ENCODE measurements around the gene HTRA2. TPM values are rescaled to one million over a fixed set of nuclear protein-coding genes. Genes with fewer than 3 reads are reported as not detected.

HTRA2 gene
- total RNA-seq (2011; cell fraction: chromatin; rRNA removed; ENCODE audit: low replicate concordance), result 76.3 and 135 TPM in 2 replicates
- 116 and 121 TPM in 2 replicates for total RNA-seq (2011; cell fraction: nucleolus; rRNA removed)
- total RNA-seq (2011; cell fraction: nucleoplasm; rRNA removed), result 69.5 and 82.8 TPM in 2 replicates
- total RNA-seq (2014; rRNA removed), result 68.0 and 76.5 TPM in 2 replicates
- 48.3 and 54.2 TPM in 2 replicates for total RNA-seq (2014; rRNA removed; fragmentation: Illumina TruSeq; extraction: Trizol)
- 56.7 and 60.5 TPM in 2 replicates for total RNA-seq (2015; rRNA removed; fragmentation: Illumina TruSeq; extraction: Trizol)
- total RNA-seq (2021), result 66.5 and 72.0 TPM in 2 replicates
- polyA plus RNA-seq (2011; rRNA removed), result 45.9 and 59.8 TPM in 2 replicates
- 65.6 and 128 TPM in 2 replicates for polyA plus RNA-seq (2011; cell fraction: cytosol; rRNA removed)
- polyA plus RNA-seq (2011; cell fraction: nucleus; rRNA removed), result 86.3 and 133 TPM in 2 replicates
- 62.5 and 70.9 TPM in 2 replicates for polyA plus RNA-seq (2012)
- polyA plus RNA-seq (2014; fragmentation: Illumina TruSeq; extraction: Trizol), result 60.7 and 75.7 TPM in 2 replicates
- 10 to 100 TPM; 66.7 to 71.2 TPM for polyA plus RNA-seq (2014; fragmentation: Nextera tagmentation; extraction: Ambion mirVana)
- 65.8 and 78.9 TPM in 2 replicates for polyA plus RNA-seq (2014; rRNA removed)
- polyA minus RNA-seq (2011; rRNA and poly(A)+ RNA removed), result 29.0 and 45.8 TPM in 2 replicates
- 22.2 and 38.4 TPM in 2 replicates for polyA minus RNA-seq (2011; cell fraction: cytosol; rRNA and poly(A)+ RNA removed)
- polyA minus RNA-seq (2011; cell fraction: nucleus; rRNA and poly(A)+ RNA removed), result 58.6 and 61.0 TPM in 2 replicates
- percentile 85 among the genes with signal in this experiment for Bru-seq, nascent RNA
- percentile 68 among the genes with signal in this experiment for BruChase-seq, experiment 1, labeled RNA remaining after a 2-hour chase
- BruChase-seq, experiment 2, labeled RNA remaining after a 6-hour chase, result percentile 67 among the genes with signal in this experiment
- long read RNA-seq, experiment 1, transcript HTRA2-201 (8 exons, 2,370 nt), result major isoform, 82 of 156 reads
- long read RNA-seq, experiment 1, partial matches to known transcripts, result 29 of 156 reads
- long read RNA-seq, experiment 1, other reads (novel, unspliced or antisense), result 44 of 156 reads
- long read RNA-seq, experiment 2, transcript HTRA2-201 (8 exons, 2,370 nt), result major isoform, 45 of 109 reads
- long read RNA-seq, experiment 2, partial matches to known transcripts, result 45 of 109 reads
- long read RNA-seq, experiment 2, other reads (novel, unspliced or antisense), result 19 of 109 reads
- long read RNA-seq, experiment 3, transcript HTRA2-201 (8 exons, 2,370 nt), result major isoform, 12 of 43 reads
- long read RNA-seq, experiment 3, partial matches to known transcripts, result 24 of 43 reads
- long read RNA-seq, experiment 3, other reads (novel, unspliced or antisense), result 3 of 43 reads

- CTCF ChIA-PET (ENCODE audit: low intra/inter-chr PET ratio), result interaction anchor here (0.7 to 1.5 kb wide), 2 partner anchors 58 to 183 kb away, joined by 3 to 4 read pairs; no protein-coding TSS in a partner anchor
- ATAC-seq, result peak; percentile 94
- Histone ChIP-seq H3K4me2 (ENCODE audit: insufficient read depth, low read length) (peak within 1 kb of the TSS; percentile 97), H3K27me3 (ENCODE audit: control insufficient read depth in 2 of 2, insufficient read depth in 2 of 2, low read length in 2 of 2) (no peaks in the 10 kb centered on the region), H2AFZ (ENCODE audit: low read depth, low read length) (peak within 1 kb of the TSS; percentile 89), H3K27ac (ENCODE audit: extremely low read depth, low read depth, low read length) (peak within 1 kb of the TSS; percentile 94), H3K4me1 (replicated peaks in 1 of 2; ENCODE audit: control insufficient read depth in 2 of 2, insufficient read depth in 2 of 2, low read length in 2 of 2) (peaks cover 28 to 35% of the 10 kb centered on the region in 2 experiments), H3K79me2 (ENCODE audit: control insufficient read depth, insufficient read depth, low read length) (peaks cover 52% of the 10 kb centered on the region), H3K9me3 (replicated peaks; ENCODE audit: control insufficient read depth, insufficient read depth, low read depth, low read length) (no peaks in the 10 kb centered on the region), H3K9ac (ENCODE audit: insufficient read depth in 1 of 2, low read depth in 2 of 2, low read length in 2 of 2) (peak within 1 kb of the TSS; percentile 95 to 97), H3K4me3 (peak within 1 kb of the TSS; percentile 96), H3K9me1 (ENCODE audit: control insufficient read depth, insufficient read depth, low read length) (peaks cover 3% of the 10 kb centered on the region), H4K20me1 (replicated peaks; ENCODE audit: control insufficient read depth, insufficient read depth, low read length) (peaks cover 5% of the 10 kb centered on the region; the same call in 1 of the 2 replicates), H3K36me3 (ENCODE audit: control insufficient read depth, insufficient read depth, low read length) (peaks cover 65% of the 10 kb centered on the region)
- DNase-seq (ENCODE audit: extremely low read depth in 1 of 4, low spot score in 3 of 4), result peak; percentile 89 to 99 (median 95)
- in situ Hi-C loops (cut with MboI), result no loop called here
- BruUV-seq (replicated peaks), result no TSS peak
- 1% methylated on average over 60 of the region's 87 CpGs for WGBS (ENCODE audit: insufficient coverage, low coverage, missing lambda C conversion rate)
- intact Hi-C loops (cut with micrococcal nuclease), result loop anchor here (1.0 to 5.0 kb wide), 6 partner anchors 22 to 277 kb away; partner anchors contain the start of genes CCDC142, DOK1, PCGF1 and TTC31
- peak; percentile 96 for FAIRE-seq
- POLR2A ChIA-PET, result interaction anchor here (0.6 to 3.9 kb wide), 20 partner anchors 9 to 379 kb away, joined by 3 to 25 read pairs (median 4); partner anchors contain the start of genes CCDC142, MRPL53 and TTC31
- TF ChIP-seq ZNF449 (CRISPR knock-in tag; IDR thresholded peaks at IDR 0.05) (no peak), NFE2 (IDR thresholded peaks at IDR 0.05; ENCODE audit: low read depth) (no peak), MBD2 (IDR thresholded peaks at IDR 0.05; ENCODE audit: borderline replicate concordance, low read depth) (peak; percentile 90), PML (IDR thresholded peaks at IDR 0.05; ENCODE audit: low read length) (peak; percentile 81), RBM14 (IDR thresholded peaks at IDR 0.05; ENCODE audit: borderline replicate concordance, insufficient read depth, low read depth, low read length) (0 out of 2 replicates have a peak, but pooled peaks have one; percentile 28), STAT6 (CRISPR knock-in tag; IDR thresholded peaks at IDR 0.05) (no peak), NCOA2 (IDR thresholded peaks at IDR 0.05; ENCODE audit: partially characterized antibody in 2 of 2) (no peak), CCAR2 (IDR thresholded peaks at IDR 0.05; ENCODE audit: low read depth, low read length) (no peak), POU5F1 (IDR thresholded peaks at IDR 0.05; ENCODE audit: borderline replicate concordance, low read depth, low read length, partially characterized antibody) (peak; percentile 72), ZNF707 (CRISPR knock-in tag; conservative IDR thresholded peaks at IDR 0.05) (no peak), BMI1 (IDR thresholded peaks at IDR 0.05; ENCODE audit: low read length) (no peak)
Measured at GRCh38 chr2:74529357-74530238, at the start of gene HTRA2, which contains the start of gene AUP1. Gene HTRA2, plus strand, starts transcription at chr2:74529933. Its CDS starts 74 bp downstream, at chr2:74530007. Gene AUP1, minus strand, starts transcription at chr2:74529706. Its CDS starts 77 bp downstream, at chr2:74529629.

All from K562 (cell line).